HepG2 (cell line): Measurements from ENCODE around the gene CPS1. TPM values are rescaled to one million over a fixed set of nuclear protein-coding genes. Genes with fewer than 3 reads are reported as not detected.
A peak's percentile ranks its signal among the peaks of the same experiment; 100 is the strongest.

Source experiments
- ATAC-seq: fragments of 200-7000 bp; cut with Tn5 transposase; 3 replicates; pipeline ENCODE4 v1.9.1; 2020; ENCODE audit warnings: mild to moderate bottlenecking, moderate library complexity
- BruUV-seq: library from RNA; stranded (reverse); fragments of 400-500 nt; replicated peaks from 2 replicates; lab custom pipeline; 2021; lab: Mats Ljungman, UMichigan
- CTCF ChIA-PET: fragments of 300-600 bp; formaldehyde crosslinking; extraction: SDS; loops from one replicate; lab custom pipeline; 2021; ENCODE audit warnings: low total read pairs, inconsistent platforms, low intra/inter-chr PET ratio; lab: Yijun Ruan, JAX
- POLR2A ChIA-PET: fragments of 350-600 bp; sonication (Branson Sonifier 250); formaldehyde crosslinking; loops from one replicate; lab custom pipeline; 2020; ENCODE audit warnings: antibody characterized with exemption, inconsistent platforms; lab: Yijun Ruan, JAX
- DNase-seq: peaks from one replicate; pipeline ENCODE4 v3.0.0-alpha.2; 2015; ENCODE audit warnings: low spot score
- FAIRE-seq: peaks from 3 replicates; lab custom pipeline; 2011; peaks lifted over from hg19 to GRCh38; lab: Jason Lieb, UNC
- H2AFZ ChIP-seq: one replicate; pipeline ENCODE4 v1.6.1; 2011; ENCODE audit warnings: low read length, inconsistent platforms
- H3K27ac ChIP-seq: fragments of 300-600 bp; 3 replicates; pipeline ENCODE4 v1.8.0; 2011; ENCODE audit warnings: mixed run types, mild to moderate bottlenecking, mixed read lengths, low read length, inconsistent platforms; ENCODE audit not compliant: insufficient read depth; ENCODE audit errors: extremely low read length
- H3K27me3 ChIP-seq, 2 experiments: fragments of 200-600 bp in 1 of 2; 2 replicates in 1 of 2; 3 replicates in 1 of 2; pipeline versions ENCODE4 v1.6.0 to v1.8.0; 2011; ENCODE audit warnings: low read length in 2 of 2, mild to moderate bottlenecking in 2 of 2, moderate library complexity in 2 of 2, inconsistent platforms in 1 of 2; ENCODE audit not compliant: insufficient read depth in 2 of 2, control insufficient read depth in 1 of 2
- H3K36me3 ChIP-seq, 2 experiments: fragments of 200-600 bp in 1 of 2; replicated peaks in 1 of 2; 2 replicates in 1 of 2; 3 replicates in 1 of 2; pipeline versions ENCODE4 v1.5.1 to v1.8.0; 2011; ENCODE audit warnings: low read length in 2 of 2, inconsistent platforms in 1 of 2; ENCODE audit not compliant: insufficient read depth in 2 of 2, control insufficient read depth in 1 of 2
- H3K4me1 ChIP-seq: 2 replicates; pipeline ENCODE4 v1.5.1; 2012; ENCODE audit warnings: low read length, inconsistent platforms; ENCODE audit not compliant: insufficient read depth
- H3K4me2 ChIP-seq: 2 replicates; pipeline ENCODE4 v1.6.0; 2011; ENCODE audit warnings: low read depth, low read length, inconsistent platforms
- H3K4me3 ChIP-seq, 3 experiments: fragments of 200-600 bp in 1 of 3; sonication (generic), shearing (Covaris generic) in 1 of 3; replicated peaks in 1 of 3; 2 replicates each; pipeline ENCODE4 v1.5.1; 2011 to 2016; ENCODE audit warnings: low read length in 3 of 3, inconsistent platforms in 2 of 3, low read depth in 2 of 3, mild to moderate bottlenecking in 2 of 3, control low read depth in 1 of 3, mixed read lengths in 1 of 3; ENCODE audit not compliant: insufficient read depth in 1 of 3
- H3K79me2 ChIP-seq: one replicate; pipeline ENCODE4 v1.6.1; 2011; ENCODE audit warnings: low read length, inconsistent platforms; ENCODE audit not compliant: insufficient read depth
- H3K9ac ChIP-seq: 2 replicates; pipeline ENCODE4 v1.6.0; 2011; ENCODE audit warnings: mild to moderate bottlenecking, low read depth, low read length, inconsistent platforms; ENCODE audit not compliant: insufficient read depth
- H3K9me3 ChIP-seq: 2 replicates; pipeline ENCODE4 v1.5.1; 2012; ENCODE audit warnings: mild to moderate bottlenecking, low read length
- H4K20me1 ChIP-seq: 2 replicates; pipeline ENCODE4 v1.6.0; 2011; ENCODE audit warnings: inconsistent platforms, mild to moderate bottlenecking, low read length, moderate library complexity; ENCODE audit not compliant: insufficient read depth
- HCFC1 ChIP-seq: fragments of 150-350 bp; IDR thresholded peaks from 2 replicates; pipeline ENCODE4 v1.6.1; 2014; ENCODE audit warnings: low read depth, low read length
- HDAC6 ChIP-seq: fragments of 200-600 bp; sonication (generic); IDR thresholded peaks from 2 replicates; pipeline ENCODE4 v1.7.0; 2017; ENCODE audit warnings: mild to moderate bottlenecking, antibody characterized with exemption, low read length, low read depth
- HOXA7 ChIP-seq: sonication (generic); formaldehyde crosslinking; IDR thresholded peaks from 2 replicates; pipeline ENCODE4 v1.8.1; 2022; ENCODE audit warnings: mild to moderate bottlenecking, missing genetic modification reagents, moderate library complexity
- NFE2 ChIP-seq: sonication (generic); formaldehyde crosslinking; IDR thresholded peaks from 2 replicates; pipeline ENCODE4 v1.4.0; 2020; ENCODE audit warnings: missing genetic modification reagents
- POLR2A ChIP-seq, 2 experiments: IDR thresholded peaks; 2 replicates each; pipeline ENCODE4 v1.6.1; 2011; ENCODE audit warnings: low read depth in 2 of 2, low read length in 2 of 2, mild to moderate bottlenecking in 1 of 2, moderate library complexity in 1 of 2; ENCODE audit not compliant: insufficient read depth in 1 of 2
- RBFOX2 ChIP-seq: fragments of 200-400 bp; formaldehyde crosslinking; IDR thresholded peaks from 2 replicates; pipeline ENCODE4 v1.6.1; 2017; ENCODE audit warnings: low read depth, mild to moderate bottlenecking, low read length
- TARDBP ChIP-seq: sonication (generic); formaldehyde crosslinking; IDR thresholded peaks from 2 replicates; pipeline ENCODE4 v1.8.0; 2022; ENCODE audit warnings: mild to moderate bottlenecking, missing genetic modification reagents
- ZBTB49 ChIP-seq: sonication (generic); formaldehyde crosslinking; IDR thresholded peaks from 2 replicates; pipeline ENCODE4 v1.4.0; 2020; ENCODE audit warnings: missing genetic modification reagents, borderline replicate concordance
- ZNF10 ChIP-seq: sonication (generic); formaldehyde crosslinking; IDR thresholded peaks from 2 replicates; pipeline ENCODE4 v1.4.0; 2020; ENCODE audit warnings: mild to moderate bottlenecking, low read depth, missing genetic modification reagents, borderline replicate concordance
- ZNF160 ChIP-seq: sonication (generic); formaldehyde crosslinking; IDR thresholded peaks from 2 replicates; pipeline ENCODE4 v1.8.0; 2022; ENCODE audit warnings: mild to moderate bottlenecking, inconsistent platforms, missing genetic modification reagents
- ZNF234 ChIP-seq: sonication (generic); formaldehyde crosslinking; conservative IDR thresholded peaks from 2 replicates; pipeline ENCODE4 v1.5.1; 2020; ENCODE audit warnings: mild to moderate bottlenecking, missing genetic modification reagents
- ZNF333 ChIP-seq: sonication (generic); formaldehyde crosslinking; IDR thresholded peaks from 2 replicates; pipeline ENCODE4 v1.4.0; 2020; ENCODE audit warnings: mild to moderate bottlenecking, missing genetic modification reagents, borderline replicate concordance
- ZNF383 ChIP-seq: sonication (generic); formaldehyde crosslinking; IDR thresholded peaks from 2 replicates; pipeline ENCODE4 v1.4.0; 2020; ENCODE audit warnings: missing genetic modification reagents, mild to moderate bottlenecking, borderline replicate concordance
- ZNF572 ChIP-seq: sonication (generic); formaldehyde crosslinking; IDR thresholded peaks from 2 replicates; pipeline ENCODE4 v1.5.1; 2020; ENCODE audit warnings: mild to moderate bottlenecking, missing genetic modification reagents
- ZNF709 ChIP-seq: sonication (generic); formaldehyde crosslinking; IDR thresholded peaks from 2 replicates; pipeline ENCODE4 v1.5.0; 2020; ENCODE audit warnings: mild to moderate bottlenecking, missing genetic modification reagents
- ZSCAN9 ChIP-seq: IDR thresholded peaks from 2 replicates; pipeline ENCODE4 v1.6.1; 2016; ENCODE audit warnings: borderline replicate concordance
- in situ Hi-C: cut with HindIII; loops from 2 replicates; pipeline ENCODE4 v1.10.0; 2017; ENCODE audit warnings: low pct_unique_long_range_greater_than_20kb; ENCODE audit not compliant: extremely low pct_ligation_motif_present
- intact Hi-C: fragments of 100-400 bp; cut with micrococcal nuclease; formaldehyde crosslinking; loops from one replicate; pipeline ENCODE4 v1.10.0; 2022; ENCODE audit not compliant: unreplicated experiment
- polyA plus RNA-seq, 8 experiments: library from polyadenylated mRNA; depleted of rRNA in 3 of 8; stranded (reverse) in 7 of 8; unstranded in 1 of 8; fragments of >200 nt; fragmentation: Illumina TruSeq in 4 of 8; extraction: Trizol in 4 of 8; gene quantifications; 2 replicates each; pipeline versions ENCODE4 v1.2.1 to v1.2.3, GENCODE V29; 2011 to 2016; ENCODE audit warnings: low read depth in 4 of 8, missing spikeins in 1 of 8, mixed read lengths in 1 of 8; ENCODE audit not compliant: insufficient read depth in 1 of 8
- total RNA-seq, 5 experiments: library from RNA; depleted of rRNA; stranded (reverse); fragments of >200 nt; fragmentation: Illumina TruSeq; extraction: Trizol; gene quantifications; 2 replicates each; pipeline ENCODE4 v1.2.3, GENCODE V29; 2016; ENCODE audit warnings: low read depth in 1 of 5
- TF ChIP-seq, protein P1 (sequence below): sonication (generic); formaldehyde crosslinking; IDR thresholded peaks from 2 replicates; pipeline ENCODE4 v1.5.1; 2020; ENCODE audit warnings: missing genetic modification reagents, mild to moderate bottlenecking, borderline replicate concordance

CPS1 gene
- total and polyA plus RNA-seq, 2 of the 13 experiments (the other 11 are each of a cell fraction or from before 2014, with no cell fraction given) = 24.4 to 51.7 TPM

DNA sequence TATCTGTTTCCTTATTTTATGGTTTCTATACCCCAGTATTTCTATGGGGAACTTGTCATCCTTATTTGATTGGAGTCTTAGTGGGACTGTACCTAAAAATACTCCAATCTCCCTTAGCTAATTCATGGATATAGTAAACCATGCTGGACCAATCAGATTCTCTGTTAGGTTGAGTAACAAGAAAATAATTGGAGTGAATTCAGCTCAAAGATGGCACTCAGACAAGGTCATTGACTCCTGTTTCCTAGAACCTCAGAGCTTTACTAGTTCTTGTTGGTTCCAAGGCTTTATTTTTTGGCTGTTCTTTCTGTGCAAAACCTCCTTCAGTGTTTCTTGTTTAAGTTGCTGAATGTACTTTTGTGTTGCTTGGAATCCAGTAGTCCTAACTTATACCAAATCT, 31.9 kb upstream of the CPS1 start:
- POLR2A ChIA-PET = interaction anchor here (2.1 kb wide), 1 partner anchor 16 kb away, joined by 7 read pairs; no protein-coding TSS in a partner anchor
- FAIRE-seq = no peak
- in situ Hi-C loops = no loop called here

DNA sequence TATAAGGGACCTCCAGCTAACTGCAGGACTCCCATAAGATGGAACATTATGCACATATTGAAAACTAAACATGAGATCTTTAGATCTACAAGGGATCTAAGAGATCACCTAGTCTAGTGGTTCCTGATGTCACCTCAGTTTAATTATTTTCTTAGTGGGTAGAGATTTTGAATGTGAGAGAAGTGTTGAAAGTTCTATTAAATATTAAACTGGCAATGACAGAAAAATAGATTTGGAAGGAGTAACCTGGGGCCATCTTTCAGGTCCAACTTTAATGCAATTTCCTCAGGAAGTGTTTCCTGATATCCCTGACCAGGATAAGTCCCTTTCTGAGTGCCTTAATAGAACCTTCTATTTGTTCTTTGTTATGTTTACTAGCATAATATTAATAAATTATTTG, 29.1 kb upstream of the CPS1 start:
- H2AFZ ChIP-seq = no peak overlapping the region
- DNase-seq (no peak), ATAC-seq (no peak), FAIRE-seq (no peak)
- in situ Hi-C loops = no loop called here
- no TSS peak for BruUV-seq
- no peaks in the 10 kb centered on the region for H4K20me1 ChIP-seq
- POLR2A ChIA-PET = no interaction called here
- no peak overlapping the region for H3K27ac ChIP-seq
- intact Hi-C loops = no loop called here
- no peaks in the 10 kb centered on the region for H3K27me3 ChIP-seq
- no peak overlapping the region for H3K4me3 ChIP-seq
- H3K9me3 ChIP-seq = no peaks in the 10 kb centered on the region
- peaks cover 35% of the 10 kb centered on the region for H3K4me1 ChIP-seq
- H3K9ac ChIP-seq = no peak overlapping the region
- H3K79me2 ChIP-seq = no peaks in the 10 kb centered on the region
- no peak overlapping the region for H3K4me2 ChIP-seq
- no peaks in the 10 kb centered on the region for H3K36me3 ChIP-seq
- CTCF ChIA-PET = no interaction called here
- TF ChIP-seq ZBTB49 (CRISPR knock-in tag) = no peak
- no peak for TF ChIP-seq HDAC6
- no peak for TF ChIP-seq ZNF572
- no peak for TF ChIP-seq ZNF10 (CRISPR knock-in tag)
- no peak for TF ChIP-seq RBFOX2
- TF ChIP-seq POLR2A (IDR thresholded peaks at IDR 0.05; ENCODE audit: insufficient read depth in 1 of 2, low read depth in 2 of 2, low read length in 2 of 2) = no peak
- no peak for TF ChIP-seq NFE2 (CRISPR knock-in tag)
- TF ChIP-seq ZNF709 (CRISPR knock-in tag) = no peak
- TF ChIP-seq ZNF333 = no peak
- TF ChIP-seq HCFC1 = no peak
- no peak for TF ChIP-seq ZNF160 (CRISPR knock-in tag)
- TF ChIP-seq TARDBP (CRISPR knock-in tag) = no peak
- TF ChIP-seq ZSCAN9 (CRISPR knock-in tag) = no peak
- TF ChIP-seq, protein P1, sequence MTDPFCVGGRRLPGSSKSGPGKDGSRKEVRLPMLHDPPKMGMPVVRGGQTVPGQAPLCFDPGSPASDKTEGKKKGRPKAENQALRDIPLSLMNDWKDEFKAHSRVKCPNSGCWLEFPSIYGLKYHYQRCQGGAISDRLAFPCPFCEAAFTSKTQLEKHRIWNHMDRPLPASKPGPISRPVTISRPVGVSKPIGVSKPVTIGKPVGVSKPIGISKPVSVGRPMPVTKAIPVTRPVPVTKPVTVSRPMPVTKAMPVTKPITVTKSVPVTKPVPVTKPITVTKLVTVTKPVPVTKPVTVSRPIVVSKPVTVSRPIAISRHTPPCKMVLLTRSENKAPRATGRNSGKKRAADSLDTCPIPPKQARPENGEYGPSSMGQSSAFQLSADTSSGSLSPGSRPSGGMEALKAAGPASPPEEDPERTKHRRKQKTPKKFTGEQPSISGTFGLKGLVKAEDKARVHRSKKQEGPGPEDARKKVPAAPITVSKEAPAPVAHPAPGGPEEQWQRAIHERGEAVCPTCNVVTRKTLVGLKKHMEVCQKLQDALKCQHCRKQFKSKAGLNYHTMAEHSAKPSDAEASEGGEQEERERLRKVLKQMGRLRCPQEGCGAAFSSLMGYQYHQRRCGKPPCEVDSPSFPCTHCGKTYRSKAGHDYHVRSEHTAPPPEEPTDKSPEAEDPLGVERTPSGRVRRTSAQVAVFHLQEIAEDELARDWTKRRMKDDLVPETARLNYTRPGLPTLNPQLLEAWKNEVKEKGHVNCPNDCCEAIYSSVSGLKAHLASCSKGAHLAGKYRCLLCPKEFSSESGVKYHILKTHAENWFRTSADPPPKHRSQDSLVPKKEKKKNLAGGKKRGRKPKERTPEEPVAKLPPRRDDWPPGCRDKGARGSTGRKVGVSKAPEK (CRISPR knock-in tag) = no peak
- no peak for TF ChIP-seq HOXA7 (CRISPR knock-in tag)

More for the DNA sequence above, 31.9 kb upstream of the CPS1 start:
- Histone ChIP-seq H3K27me3 (no peaks in the 10 kb centered on the region), H3K9ac (no peak overlapping the region), H3K4me2 (no peak overlapping the region), H3K36me3 (no peaks in the 10 kb centered on the region), H3K4me3 (no peak overlapping the region), H3K9me3 (no peaks in the 10 kb centered on the region), H3K4me1 (peaks cover 35% of the 10 kb centered on the region), H3K79me2 (no peaks in the 10 kb centered on the region), H4K20me1 (no peaks in the 10 kb centered on the region), H3K27ac (no peak overlapping the region), H2AFZ (no peak overlapping the region)
- no TSS peak for BruUV-seq
- CTCF ChIA-PET = no interaction called here
- intact Hi-C loops = no loop called here
- no peak for ATAC-seq
- DNase-seq = no peak
- TF ChIP-seq ZNF234 (CRISPR knock-in tag) (0 out of 2 replicates have a peak, but pooled peaks have one; percentile 20), ZNF383 (CRISPR knock-in tag) (no peak)
